GM21529 (cell line): ENCODE data around the gene VPS33A.
A peak's percentile ranks its signal among the peaks of the same experiment; 100 is the strongest.
"Not testable (repeated sequence)": the region's sequence is repeated elsewhere in the genome, so short reads cannot be mapped to it uniquely, and the experiment has no call there.

Source experiments
- ATAC-seq: cut with Tn5 transposase; IDR thresholded peaks from one replicate; pipeline ENCODE4 v1.9.1; 2021; ENCODE audit not compliant: unreplicated experiment

The VPS33A gene

DNA sequence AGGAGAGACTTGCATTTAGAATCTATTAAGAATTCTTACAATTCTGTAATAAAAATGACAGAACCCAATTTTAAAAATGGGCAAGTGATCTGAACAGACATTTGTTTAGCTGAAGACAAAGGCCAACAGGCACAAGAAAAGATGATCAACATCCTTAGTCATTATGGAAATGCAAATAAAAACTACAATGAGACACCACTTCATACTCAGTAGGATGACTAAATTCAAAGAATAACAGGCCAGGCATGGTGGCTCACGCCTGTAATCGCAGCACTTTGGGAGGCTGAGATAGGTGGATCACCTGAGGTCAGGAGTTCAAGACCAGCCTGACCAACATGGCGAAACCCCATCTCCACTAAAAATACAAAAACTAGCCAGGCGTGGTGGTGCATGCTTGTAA lies 7.8 kb downstream of the VPS33A start:
- ATAC-seq: not testable (repeated sequence)

DNA sequence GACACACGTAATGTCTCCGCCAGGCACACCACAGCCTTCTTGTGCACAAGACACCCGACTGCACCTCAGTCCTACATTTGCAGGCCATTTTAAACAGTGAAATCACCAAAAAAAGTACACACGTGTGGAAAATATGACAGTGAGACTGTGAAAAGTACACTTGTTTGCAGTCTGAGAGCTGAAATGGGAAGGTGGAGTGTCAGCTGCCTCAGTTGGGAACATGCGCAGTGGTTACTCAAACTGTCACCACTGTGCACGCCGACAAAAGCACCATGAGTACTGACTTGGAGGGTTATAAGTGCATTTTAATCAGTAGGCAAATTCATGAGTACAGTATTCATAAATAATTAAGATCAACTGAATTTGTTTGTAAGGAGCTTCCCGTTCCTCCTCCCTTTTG lies 15.8 kb downstream of the VPS33A start:
- ATAC-seq: no peak

DNA sequence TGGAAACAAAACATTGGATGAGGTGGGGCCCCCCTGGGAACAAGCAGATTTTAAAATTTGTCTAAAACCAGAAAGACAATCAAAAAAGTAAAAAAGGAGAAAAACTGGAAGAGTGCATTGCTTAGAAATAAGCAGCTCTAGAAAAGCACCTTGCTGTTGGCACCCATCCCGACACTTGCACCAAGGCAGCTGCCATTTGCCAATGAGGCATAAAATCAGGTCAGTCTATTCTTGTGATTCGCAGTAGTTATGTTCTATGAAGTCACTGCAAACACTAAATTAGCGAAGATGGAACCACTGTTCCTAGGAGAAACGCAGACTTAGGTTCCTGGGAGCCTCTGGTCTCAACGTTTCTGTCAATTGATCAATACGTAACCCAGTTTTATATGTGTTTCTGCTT lies 16.2 kb downstream of the VPS33A start:
- no peak for ATAC-seq

DNA sequence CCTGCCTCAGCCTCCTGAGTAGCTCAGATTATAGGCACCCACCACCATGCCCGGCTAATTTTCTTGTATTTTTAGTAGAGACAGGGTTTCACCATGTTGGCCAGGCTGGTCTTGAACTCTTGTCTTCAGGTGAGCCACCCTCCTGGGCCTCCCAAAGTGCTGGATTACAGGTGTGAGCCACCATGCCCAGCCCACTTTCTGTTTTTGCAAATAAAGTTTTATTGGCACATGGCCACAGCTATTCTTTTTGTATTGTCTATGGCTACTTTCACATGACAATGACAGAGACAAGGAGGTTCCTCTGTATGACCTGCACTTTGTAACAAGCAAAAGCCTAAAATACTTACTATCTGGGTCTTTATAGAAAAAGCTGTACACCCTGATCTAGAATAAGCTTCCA lies 20.7 kb downstream of the VPS33A start:
- no peak for ATAC-seq

DNA sequence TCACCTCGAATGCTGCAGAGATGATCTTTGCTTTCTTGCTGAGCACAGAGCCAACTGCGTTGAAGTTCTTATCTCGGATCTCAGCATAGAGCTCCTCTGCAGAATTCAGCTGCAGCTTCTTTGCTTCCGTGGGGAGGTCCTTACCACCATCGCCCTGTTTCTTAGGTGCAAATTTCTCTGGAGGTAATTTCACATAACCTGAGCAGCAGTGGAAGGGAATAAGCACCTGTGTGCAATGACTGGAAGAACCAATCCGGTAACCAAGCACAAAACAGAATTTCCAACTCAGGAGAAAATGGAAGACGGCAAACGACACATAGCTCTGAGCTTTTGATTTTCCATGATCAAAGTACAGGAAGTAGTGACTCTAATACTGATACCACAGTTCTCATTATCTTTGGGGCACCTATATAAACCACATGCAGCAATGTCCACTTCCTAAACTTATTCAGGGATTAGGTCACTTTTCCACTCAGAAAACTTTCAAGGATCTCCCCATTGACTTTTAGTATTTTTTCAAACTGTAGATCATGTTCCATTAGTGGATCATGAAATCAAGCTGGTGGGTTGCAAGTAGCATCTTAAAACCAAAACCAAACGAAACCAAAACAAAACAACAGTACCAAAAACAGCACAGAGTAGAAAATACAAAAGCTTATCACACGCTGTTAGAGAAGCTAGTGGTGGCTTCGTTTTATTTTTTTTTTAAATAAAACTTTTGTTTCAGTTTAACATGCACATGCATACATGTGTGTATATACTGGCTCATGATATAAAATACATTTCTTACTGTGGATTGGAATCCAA lies 21.5 kb downstream of the VPS33A start:
- no peak for ATAC-seq

DNA sequence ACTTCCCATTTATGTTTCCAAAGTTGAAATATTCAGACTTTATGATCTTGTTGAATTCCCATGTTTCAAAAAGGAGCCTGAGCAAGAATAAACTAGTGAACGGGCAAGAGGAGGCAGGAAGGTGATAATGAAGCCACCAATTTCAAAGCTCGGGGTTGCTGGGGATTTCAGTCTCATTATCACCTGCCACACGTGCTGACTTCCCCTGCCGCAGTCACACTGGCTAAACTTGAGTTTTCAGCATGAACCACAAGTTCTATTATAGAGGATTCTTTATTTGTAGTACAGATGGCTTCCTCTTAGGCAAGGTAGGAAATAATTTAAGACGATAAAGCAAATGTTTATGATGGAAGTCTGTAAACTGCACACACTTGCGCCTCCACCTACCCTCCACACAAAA lies 22.3 kb downstream of the VPS33A start:
- ATAC-seq: no peak

DNA sequence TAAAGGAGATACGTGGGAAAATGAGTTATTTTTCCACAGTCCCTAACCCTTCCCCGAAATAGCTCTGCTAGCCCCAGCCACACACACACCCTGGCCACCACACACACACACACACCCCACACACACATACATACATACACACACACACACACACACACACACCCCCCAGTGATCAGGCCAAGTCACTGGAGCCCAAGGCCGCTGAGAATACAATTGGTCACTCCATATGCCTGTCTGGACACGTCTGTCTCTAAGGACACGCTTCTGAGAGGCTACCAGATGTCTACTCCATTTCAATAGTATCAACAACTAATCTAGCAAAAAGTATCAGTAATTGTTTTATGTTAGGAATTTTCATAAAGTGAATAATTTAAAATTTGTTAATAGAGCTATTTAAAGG lies 27.4 kb downstream of the VPS33A start:
- ATAC-seq: no peak

DNA sequence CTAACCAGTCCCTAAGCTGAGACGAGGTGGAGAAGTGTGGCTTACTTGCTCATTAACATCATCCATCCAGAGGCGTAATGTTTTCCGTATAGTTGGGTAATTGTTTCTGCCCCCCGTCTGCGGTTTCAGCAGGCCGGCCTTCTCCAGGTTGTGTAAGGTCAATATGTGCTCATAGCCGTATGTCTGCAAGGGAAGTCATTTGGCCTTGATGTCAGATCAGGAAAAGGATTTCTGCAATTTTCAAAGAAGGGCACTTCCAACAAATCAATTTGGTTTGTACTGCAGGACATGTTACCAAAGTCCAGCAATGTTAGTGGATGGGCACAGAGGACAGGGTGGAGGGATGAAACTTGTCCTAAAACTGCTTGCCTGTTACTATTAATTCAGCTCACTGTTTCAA lies 30.6 kb downstream of the VPS33A start:
- no peak for ATAC-seq

DNA sequence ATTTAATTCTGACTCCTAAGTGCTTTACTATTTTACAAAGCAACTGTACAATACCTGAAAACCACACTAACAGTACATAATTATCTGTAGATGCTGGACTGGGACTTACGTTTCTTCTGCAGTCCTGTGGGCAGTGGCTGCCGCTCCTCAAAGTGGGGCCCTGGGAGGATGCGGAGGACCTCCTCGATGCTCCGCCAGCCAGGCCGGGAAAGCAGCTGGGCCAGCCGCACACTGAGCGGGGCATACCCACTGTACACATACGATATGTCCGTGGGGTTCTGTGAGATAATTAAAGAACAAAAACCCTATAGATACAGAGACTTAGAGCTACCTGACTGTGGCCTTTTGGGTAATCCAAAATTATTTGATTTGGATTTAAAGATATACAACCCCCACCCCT lies 33.6 kb downstream of the VPS33A start:
- no peak for ATAC-seq

DNA sequence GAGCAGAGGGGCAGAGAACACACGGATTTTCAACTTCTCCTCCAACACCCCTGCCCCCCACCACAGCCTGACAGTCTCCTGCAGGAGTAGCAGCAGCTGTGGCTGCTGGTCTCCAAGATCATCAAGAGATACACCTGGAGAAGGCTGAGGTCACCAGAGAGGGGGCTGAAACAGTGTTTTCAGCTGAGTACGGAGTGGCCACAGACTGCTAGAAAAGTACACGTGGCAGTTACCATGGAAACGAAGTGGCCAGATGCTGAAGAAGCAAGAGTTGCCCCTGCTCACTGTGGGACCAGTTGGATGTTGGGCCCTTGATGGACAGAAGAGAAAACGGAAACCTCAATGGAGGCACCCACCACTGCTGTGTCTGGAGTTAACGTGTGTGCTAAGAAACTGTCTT lies 35.5 kb downstream of the VPS33A start:
- ATAC-seq: no peak

DNA sequence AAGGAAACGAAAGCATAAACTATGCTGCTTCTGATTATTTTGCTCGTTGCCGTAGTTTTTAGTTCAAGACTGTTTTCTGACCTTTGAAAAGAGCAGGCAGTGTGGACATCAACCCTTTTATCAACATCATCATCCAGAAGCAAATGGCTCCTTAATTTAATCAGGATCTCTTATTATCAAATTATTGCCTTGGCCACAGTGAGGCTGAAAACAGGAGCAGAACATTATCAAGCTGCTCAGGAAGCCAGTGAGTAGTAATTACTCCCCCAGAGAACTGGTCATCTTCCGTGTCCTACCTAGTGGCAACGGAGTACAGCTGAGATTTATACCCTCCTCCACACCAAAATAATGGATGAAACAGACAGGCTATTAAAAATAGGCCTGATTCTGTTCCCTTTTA lies 38.2 kb downstream of the VPS33A start:
- no peak for ATAC-seq

DNA sequence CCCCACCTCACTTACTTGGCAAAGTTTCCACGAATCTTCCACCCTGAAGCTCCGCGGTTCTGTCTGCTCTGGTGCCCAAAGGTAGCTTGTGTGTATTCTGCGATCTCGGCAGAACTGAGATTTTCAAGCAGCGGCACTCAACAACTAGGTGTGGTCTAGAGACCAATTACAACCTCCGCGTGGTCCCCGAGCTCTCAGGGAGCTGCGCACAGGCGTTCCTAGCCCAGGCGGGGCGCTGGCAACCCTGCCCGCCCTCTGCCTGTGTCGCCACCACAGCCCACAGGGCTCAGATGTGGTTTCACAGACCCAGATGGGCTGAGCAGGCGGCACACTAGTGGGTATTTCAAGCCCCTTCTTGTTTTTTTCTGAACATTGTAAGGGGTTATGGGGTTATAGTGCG lies 39.0 kb downstream of the VPS33A start:
- no peak for ATAC-seq

DNA sequence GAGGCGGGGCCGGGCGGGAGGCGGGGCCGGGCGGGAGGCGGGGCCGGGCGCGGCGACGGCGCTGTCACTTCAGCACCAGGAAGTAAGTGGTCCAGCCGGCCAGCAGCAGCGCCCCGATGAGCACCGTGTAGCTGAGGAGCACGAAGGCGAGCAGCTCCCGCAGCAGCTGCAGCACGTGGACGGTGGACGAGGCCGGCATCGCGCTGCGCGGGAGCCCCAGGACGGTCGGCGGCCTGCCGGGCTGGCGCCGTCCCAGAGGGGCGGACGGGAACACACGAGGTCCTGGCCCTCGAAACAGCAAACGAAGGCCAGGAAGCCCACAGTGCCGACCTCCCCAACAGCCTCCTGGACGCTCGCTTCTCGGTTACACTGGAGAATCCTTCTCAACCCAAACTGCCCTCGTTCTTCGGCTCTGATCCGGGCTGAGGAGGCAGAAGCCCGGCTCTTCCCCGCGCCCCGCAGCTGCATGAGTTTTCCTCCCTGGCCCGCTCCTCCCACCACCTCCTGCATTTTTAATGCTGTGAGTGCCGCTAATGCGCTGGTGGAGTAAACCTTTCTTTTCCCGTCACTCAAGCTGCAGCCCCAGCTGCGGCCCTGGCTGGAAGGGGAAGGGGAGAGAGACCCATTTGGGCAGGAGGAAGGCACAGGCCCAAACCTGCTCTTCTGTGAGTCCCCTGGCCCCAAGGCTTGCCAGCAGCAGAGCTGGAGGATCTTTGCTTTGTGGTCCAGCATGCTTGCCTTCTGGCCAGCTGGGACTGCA lies 39.7 kb downstream of the VPS33A start:
- ATAC-seq: peak; percentile 42

DNA sequence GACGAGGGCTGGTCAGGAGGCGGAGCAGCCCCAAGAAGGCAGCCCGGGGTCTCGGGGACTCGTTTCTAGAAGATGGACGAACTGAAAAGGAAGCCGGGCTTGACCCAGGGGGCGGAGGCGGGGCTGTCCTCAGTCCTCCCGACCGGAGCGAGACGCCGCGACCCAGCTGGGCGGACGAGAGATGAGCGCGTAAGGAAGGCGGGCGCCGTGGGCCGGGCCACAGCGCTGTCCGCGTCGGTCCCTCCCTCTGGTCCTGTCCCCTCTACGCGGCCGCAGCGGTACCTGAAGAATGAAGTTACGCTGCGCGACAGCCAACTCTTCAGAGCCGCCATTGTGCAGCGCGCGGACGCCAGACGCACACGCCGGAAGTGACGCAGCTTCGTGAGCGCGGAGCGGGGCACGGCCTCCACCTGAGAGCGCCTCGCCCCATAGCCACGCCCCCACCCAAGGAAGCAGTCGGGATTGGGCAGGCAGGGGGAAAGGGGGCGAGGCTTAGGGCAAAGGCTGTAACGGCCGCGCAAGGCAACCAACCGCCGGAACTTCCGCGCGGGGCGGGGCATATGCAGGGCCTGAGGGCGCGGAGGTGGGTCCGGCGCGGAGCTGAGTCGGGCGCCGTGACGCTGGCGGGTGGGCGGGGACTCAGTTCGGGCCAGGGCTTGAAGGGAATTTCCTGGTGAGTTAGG lies 40.5 kb downstream of the VPS33A start, which contains the start of gene DIABLO:
TSS of gene DIABLO (minus strand) at position 370 of the 683 bp plus-strand sequence. CDS start at position 332, 38 bp downstream.
- peak; percentile 93 for ATAC-seq

DNA sequence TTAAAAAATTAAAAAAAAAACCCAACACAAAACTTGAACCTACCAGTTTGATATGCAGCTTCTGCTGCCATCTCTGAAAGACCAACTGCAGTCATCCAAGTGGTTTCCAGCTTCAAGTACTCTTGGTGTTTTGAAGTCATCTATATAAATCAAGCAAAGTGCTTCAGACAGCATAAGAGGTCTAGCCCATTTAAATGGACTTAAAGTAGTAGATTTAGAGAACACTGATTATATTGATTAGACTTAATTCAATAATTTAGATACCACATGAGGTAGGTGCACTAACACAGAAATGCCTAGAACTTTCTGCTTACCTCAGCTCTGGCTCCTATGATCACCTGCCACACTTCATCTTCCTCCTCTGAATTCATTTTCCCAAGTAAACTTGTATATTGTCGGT lies 49.8 kb downstream of the VPS33A start:
- no peak for ATAC-seq

DNA sequence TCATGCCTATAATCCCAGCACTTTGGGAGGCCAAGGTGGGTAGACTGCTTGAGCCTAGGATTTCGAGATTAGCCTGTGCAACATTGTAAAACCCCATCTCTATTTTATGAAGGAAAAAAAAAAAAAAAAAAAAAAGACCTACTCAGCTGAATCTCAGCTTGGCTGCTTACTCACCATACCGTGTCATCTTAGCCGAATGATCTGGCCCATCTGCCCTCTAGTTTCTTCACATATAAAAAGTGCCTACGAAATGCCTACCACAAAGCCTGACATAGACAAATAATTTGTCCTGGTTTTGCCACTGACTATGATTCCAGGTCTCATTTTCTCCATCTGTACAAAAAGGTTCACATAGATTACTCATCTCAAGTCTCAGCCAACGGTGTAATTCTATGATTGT lies 50.5 kb downstream of the VPS33A start:
- ATAC-seq: no peak

DNA sequence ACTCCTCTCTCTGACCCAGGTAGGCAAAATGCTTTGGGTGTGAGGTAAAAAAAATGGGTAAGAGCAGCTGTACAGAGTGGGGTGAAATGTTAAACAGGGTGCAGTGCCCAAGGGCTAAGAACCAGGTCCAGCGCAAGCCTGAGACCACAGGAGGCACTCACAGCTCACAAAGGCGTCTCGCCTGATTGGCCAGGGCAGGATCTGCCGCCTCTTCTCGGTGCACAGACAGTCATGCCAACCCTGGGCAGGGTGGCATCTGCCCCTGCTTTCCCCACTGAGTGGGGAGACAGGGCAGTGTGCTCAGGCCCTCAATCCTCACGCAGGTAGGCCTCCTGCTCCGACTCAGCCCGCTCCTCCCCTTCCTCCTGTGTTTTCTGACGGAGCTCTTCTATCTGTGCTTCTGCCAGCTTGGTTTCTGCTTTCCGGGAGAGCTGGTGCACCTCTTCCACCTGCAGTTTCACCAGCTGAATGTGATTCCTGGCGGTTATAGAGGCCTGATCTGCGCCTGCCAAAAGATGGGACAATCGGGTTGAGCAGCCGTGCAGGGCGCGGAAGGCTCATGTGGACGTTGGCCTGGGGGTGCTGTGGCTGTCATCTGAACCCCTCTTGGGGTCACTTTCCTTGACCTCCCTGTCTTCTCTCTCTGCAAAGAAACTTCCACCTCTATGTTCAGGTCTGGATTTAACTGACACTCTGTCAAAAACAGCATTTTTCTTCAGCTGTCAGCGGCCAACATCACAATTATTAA lies 58.0 kb downstream of the VPS33A start:
- no peak for ATAC-seq

DNA sequence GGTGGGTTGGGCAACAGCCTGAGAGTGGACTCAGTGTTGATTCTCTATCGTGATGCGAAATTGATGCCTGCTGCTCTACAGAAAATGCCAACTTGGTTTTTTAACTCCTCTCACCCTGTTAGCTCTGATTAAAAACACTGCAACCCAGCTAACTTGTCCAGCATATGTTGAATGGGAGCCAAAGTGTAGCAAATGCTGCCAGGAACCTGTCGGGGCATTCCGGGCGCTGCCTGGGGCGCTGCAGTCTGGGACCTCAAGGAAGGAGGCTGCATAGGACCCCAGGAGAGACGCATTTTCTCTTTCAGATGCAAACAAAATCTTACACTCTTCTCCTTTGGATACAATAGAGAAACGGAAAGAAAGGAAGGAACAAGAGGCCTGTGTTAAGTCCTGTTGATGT lies 58.9 kb downstream of the VPS33A start:
- no peak for ATAC-seq

DNA sequence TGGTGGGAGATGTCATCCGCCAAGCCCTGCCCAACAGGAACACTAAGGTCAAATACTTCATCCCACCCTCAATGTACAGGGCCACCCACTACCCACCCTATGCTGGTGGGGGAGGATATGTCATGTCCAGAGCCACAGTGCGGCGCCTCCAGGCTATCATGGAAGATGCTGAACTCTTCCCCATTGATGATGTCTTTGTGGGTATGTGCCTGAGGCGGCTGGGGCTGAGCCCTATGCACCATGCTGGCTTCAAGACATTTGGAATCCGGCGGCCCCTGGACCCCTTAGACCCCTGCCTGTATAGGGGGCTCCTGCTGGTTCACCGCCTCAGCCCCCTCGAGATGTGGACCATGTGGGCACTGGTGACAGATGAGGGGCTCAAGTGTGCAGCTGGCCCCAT lies 59.3 kb downstream of the VPS33A start:
- no peak for ATAC-seq

DNA sequence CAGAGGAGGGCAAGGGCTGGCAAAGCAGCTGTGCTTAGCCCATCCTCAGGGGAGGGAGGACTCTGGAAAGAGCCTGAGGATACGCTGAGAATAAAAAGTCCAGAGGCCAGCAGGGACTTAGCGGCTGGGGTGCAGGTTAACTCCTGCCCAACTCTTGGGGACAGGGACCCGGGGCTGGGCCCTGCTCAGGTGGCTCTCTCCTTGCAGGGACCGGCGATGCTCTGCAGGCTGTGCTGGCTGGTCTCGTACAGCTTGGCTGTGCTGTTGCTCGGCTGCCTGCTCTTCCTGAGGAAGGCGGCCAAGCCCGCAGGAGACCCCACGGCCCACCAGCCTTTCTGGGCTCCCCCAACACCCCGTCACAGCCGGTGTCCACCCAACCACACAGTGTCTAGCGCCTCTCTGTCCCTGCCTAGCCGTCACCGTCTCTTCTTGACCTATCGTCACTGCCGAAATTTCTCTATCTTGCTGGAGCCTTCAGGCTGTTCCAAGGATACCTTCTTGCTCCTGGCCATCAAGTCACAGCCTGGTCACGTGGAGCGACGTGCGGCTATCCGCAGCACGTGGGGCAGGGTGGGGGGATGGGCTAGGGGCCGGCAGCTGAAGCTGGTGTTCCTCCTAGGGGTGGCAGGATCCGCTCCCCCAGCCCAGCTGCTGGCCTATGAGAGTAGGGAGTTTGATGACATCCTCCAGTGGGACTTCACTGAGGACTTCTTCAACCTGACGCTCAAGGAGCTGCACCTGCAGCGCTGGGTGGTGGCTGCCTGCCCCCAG lies 60.0 kb downstream of the VPS33A start:
- ATAC-seq: no peak
